Embryonic facial prominence (tissue), 1 donor: ENCODE measurements around the gene PARP3.

Source experiments
- DNase-seq: peaks from one replicate; pipeline ENCODE4 v3.0.0-alpha.2; 2016; ENCODE audit errors: extremely low spot score

Gene PARP3

GRCh38 chr3:51934139-51934850, 7.9 kb upstream of the PARP3 start:
- no peak for DNase-seq

- DNase-seq = no peak
These were observed 6.9 kb upstream of the PARP3 start for GRCh38 chr3:51934991-51935885.

GRCh38 chr3:51935886-51936755, 6.0 kb upstream of the PARP3 start:
- no peak for DNase-seq

GRCh38 chr3:51937014-51937413, 5.1 kb upstream of the PARP3 start:
- DNase-seq = no peak

DNA sequence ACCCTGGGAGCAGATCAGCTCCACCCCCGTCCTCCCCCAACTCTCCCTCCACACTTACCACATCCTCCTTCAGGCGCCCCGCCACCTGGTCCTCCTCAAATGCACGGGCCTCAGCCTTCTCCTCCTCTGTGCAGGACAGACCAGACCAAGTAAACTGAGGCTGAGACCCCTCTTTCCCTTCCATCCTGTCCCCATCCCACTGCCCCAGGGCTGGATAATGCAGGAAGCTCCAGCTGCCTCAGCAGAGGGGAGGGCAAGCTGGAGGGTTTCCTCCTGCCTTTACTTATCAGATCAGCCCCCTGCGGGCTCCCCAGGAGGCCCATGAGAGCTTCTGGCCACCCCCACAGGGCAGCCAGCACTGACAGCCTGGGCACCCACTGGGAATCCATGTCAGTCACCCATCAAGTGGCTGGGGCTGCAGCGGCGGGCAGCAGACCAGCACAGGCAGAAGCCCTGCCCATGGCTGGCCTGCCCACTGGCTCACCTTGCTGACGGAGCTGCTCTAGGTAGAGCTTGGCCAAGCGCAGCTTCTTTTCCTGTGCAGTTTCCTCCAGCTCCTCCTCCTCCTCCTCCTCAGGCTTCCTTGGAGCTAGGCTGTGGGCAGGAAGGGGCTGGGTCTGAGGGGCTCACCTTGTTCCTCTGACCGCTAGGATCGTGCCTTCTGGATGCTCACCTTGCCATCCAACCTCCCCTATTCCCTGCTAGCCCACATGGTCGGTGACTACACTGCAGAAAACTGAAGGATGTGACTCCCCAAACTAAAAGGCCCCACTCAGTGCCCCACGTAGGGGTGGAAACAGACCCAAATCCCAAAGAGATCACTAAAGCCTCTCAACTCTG, 4.3 kb upstream of the PARP3 start:
- no peak for DNase-seq

- DNase-seq = no peak
These were observed 3.3 kb upstream of the PARP3 start for GRCh38 chr3:51938780-51939425.

DNA sequence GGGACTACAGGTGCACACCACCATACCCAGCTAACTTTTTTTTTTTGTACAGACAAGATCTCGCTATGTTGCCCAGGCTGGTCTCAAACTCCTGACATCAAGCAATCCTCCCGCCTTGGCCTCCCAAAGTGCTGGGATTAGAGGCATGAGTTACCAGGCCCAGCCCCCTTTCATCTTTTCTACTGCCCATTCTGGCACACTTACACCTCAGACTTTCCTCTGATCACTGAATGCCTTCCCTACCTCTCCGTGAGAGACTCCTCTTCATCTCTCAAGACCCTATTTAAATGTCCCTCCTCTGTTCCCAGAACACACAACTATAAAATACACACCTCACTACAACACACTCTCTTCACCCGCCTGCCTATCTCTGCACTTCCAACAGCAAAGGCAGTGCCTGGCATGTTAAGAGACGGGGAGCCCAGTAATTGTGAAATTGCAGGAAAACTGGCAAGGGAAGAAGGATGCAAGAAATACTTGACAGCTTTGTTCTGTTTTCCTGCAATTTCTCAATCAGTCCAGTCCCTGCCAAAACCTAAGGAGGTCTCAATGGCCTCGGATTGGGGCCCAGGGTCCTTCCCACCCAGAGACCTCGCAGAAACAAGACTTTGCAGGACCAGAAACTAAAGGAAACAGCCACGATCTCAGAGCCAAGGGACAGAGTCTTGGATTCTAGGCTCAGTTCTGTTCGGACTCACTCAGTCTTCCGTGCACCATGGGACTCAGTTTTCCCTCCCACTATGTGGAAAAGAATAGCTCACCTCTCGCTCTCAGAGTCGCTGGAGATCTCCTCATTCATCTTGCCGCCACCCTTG, 1.3 kb upstream of the PARP3 start:
- no peak for DNase-seq

GRCh38 chr3:51941463-51941797, 733 bp upstream of the PARP3 start:
- DNase-seq = no peak

DNA sequence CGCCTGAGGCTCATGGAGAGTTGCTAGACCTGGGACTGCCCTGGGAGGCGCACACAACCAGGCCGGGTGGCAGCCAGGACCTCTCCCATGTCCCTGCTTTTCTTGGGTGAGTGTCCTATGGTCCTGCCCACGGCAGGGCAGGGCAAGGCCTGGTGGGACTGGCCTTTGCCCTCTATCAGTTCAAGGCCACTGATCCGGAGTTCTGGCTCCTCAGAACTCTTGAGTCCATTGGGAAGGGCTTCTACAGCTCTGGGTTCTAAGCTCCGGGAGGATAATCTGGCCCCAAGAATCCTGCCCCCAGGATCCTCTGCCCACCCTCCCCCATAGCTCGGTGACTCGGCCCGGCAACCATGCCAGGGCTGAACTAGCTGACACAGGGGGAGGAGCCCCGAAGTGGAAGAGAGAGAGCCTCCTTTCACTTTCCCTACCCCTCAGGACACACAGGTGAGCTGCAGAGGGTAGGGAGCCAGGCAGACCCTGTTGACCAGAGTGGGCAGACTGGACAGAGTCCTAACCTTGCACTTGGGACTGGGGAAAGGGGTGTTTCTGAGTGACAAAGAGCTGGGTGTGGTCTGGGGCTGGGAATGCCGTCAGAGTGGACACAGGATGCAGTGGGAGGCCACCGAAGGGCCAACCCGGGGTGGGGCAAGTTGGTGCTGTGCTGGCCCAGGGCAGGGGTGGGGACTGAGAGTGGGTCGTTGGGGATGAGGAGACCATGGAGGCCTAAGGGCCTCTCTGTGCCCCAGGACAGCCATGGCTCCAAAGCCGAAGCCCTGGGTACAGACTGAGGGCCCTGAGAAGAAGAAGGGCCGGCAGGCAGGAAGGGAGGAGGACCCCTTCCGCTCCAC, 664 bp downstream of the PARP3 start:
- no peak for DNase-seq

- DNase-seq = no peak
These were observed 1.6 kb downstream of the PARP3 start for GRCh38 chr3:51943451-51944391.

DNA sequence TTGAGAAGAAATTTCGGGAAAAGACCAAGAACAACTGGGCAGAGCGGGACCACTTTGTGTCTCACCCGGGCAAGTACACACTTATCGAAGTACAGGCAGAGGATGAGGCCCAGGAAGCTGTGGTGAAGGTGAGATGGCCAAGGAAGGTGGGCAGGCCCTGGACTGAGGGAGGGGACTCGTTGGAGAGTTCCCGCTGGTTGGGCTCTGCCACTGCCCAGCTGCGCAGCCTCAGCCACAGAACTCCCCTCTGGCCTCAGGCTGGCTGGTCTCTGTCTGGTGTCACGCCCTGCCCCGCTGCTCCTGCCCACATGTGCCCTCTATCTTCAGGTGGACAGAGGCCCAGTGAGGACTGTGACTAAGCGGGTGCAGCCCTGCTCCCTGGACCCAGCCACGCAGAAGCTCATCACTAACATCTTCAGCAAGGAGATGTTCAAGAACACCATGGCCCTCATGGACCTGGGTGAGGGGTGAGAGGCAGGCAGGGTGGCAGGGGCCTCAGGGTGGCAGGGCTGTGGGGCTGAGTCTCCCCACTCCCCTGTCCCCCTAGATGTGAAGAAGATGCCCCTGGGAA, 2.4 kb downstream of the PARP3 start:
- no peak for DNase-seq

DNA sequence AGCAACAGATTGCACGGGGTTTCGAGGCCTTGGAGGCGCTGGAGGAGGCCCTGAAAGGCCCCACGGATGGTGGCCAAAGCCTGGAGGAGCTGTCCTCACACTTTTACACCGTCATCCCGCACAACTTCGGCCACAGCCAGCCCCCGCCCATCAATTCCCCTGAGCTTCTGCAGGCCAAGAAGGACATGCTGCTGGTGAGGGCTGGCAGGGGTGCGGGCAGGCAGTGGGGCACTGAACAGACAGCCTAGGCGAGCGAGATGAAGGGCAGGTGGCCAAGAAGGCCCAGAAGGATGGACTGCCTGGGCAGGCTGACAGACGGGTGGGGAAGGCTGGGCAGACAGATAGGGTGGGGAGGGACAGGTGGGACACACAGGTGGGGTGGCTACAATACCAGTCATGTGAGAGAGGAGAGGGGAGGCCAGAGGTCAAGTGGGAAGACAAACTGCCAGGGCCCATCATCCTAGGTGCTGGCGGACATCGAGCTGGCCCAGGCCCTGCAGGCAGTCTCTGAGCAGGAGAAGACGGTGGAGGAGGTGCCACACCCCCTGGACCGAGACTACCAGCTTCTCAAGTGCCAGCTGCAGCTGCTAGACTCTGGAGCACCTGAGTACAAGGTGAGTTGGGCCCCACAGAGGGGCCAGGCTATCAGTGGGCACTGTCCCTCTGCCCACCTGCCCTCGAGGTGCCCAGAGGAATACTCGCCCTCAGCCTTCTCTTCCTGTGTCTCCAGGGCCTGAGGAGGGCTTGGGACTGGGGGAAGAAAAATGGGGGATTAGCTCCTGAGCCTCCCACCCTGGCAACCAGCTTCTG, 3.1 kb downstream of the PARP3 start:
- DNase-seq = no peak

GRCh38 chr3:51945926-51946705, 4.0 kb downstream of the PARP3 start:
- DNase-seq = no peak

- no peak for DNase-seq
These were observed 4.6 kb downstream of the PARP3 start for GRCh38 chr3:51946796-51947195.

DNA sequence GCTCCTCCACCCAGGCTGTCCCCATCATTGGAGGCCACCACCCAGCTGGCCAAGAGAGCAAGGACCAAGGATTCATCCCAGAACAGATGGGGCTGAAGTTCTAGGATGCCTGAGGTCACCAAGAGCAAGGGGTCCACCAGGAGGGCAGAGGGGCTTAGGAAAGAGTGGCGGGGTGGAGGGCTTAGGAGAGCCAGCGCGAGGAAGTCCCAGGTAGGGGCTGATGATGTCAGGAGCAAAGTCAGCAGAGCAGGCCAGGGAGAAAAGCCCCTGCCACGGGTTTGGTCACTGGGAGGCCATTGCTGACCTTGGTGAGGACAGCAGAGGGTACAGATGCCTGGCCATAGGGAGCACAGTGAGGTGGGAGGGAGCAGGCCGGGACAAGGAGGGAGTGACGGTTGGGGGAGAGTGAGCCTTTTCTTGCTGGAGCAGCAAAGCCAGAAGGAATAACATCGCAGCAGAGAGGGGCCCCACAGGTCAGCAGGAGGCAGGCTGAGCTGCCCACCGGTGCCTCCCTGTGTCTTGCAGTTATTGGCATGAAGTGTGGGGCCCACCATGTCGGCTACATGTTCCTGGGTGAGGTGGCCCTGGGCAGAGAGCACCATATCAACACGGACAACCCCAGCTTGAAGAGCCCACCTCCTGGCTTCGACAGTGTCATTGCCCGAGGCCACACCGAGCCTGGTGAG, 5.2 kb downstream of the PARP3 start:
- DNase-seq = no peak
